Inflammatory macrophage treated with lipopolysaccharide for 1 hour (primary cell): ENCODE measurements around the gene HSPB2.
A peak's percentile ranks its signal among the peaks of the same experiment; 100 is the strongest.
"Not testable (repeated sequence)": the region's sequence is repeated elsewhere in the genome, so short reads cannot be mapped to it uniquely, and the experiment has no call there.

Experiments
- DNase-seq, 2 donors: peaks; one replicate each; pipeline ENCODE4 v3.0.0-alpha.2; 2020 to 2022

Gene HSPB2

GRCh38 chr11:111916768-111917167 lies 4.2 kb downstream of the HSPB2 start:
- no peak for DNase-seq

- DNase-seq = no peak
Measured at GRCh38 chr11:111917312-111917711, 4.8 kb downstream of the HSPB2 start.

- DNase-seq = no peak
Measured at GRCh38 chr11:111917788-111918187, 5.3 kb downstream of the HSPB2 start.

- DNase-seq = no peak
Measured at GRCh38 chr11:111918390-111919256, 6.1 kb downstream of the HSPB2 start, which contains the start of gene C11orf52. TSS of gene C11orf52 (plus strand) at chr11:111918913. CDS start at chr11:111918973, 60 bp downstream.

- DNase-seq = no peak
Measured at GRCh38 chr11:111920908-111921307, 8.4 kb downstream of the HSPB2 start.

- no peak for DNase-seq
Measured at GRCh38 chr11:111921541-111922230, 9.2 kb downstream of the HSPB2 start.

GRCh38 chr11:111922803-111923202 lies 10.3 kb downstream of the HSPB2 start:
- DNase-seq = peak in 1 of 2 donors; percentile 22

- DNase-seq = no peak
Measured at GRCh38 chr11:111923351-111923788, 10.8 kb downstream of the HSPB2 start.

- DNase-seq = no peak
Measured at GRCh38 chr11:111923951-111924350, 11.4 kb downstream of the HSPB2 start.

- DNase-seq = no peak
Measured at GRCh38 chr11:111925953-111926352, 13.4 kb downstream of the HSPB2 start.

GRCh38 chr11:111926505-111927391 lies 14.2 kb downstream of the HSPB2 start:
- peak; percentile 94 to 98 for DNase-seq

- DNase-seq = no peak
Measured at GRCh38 chr11:111930472-111930871, 17.9 kb downstream of the HSPB2 start.

GRCh38 chr11:111932611-111932950 lies 20.0 kb downstream of the HSPB2 start:
- peak; percentile 73 to 89 for DNase-seq

- DNase-seq = not testable (repeated sequence)
Measured at GRCh38 chr11:111933176-111933575, 20.6 kb downstream of the HSPB2 start.

GRCh38 chr11:111933872-111934271 lies 21.3 kb downstream of the HSPB2 start:
- DNase-seq = peak; percentile 85 to 89

GRCh38 chr11:111934306-111934705 lies 21.8 kb downstream of the HSPB2 start:
- no peak for DNase-seq

GRCh38 chr11:111935317-111936039 lies 22.9 kb downstream of the HSPB2 start:
- peak; percentile 96 to 100 for DNase-seq

- DNase-seq = peak; percentile 49 to 53
Measured at GRCh38 chr11:111936040-111936540, 23.6 kb downstream of the HSPB2 start.

GRCh38 chr11:111937461-111937769 lies 24.9 kb downstream of the HSPB2 start:
- DNase-seq = no peak

- no peak for DNase-seq
Measured at GRCh38 chr11:111937844-111938243, 25.3 kb downstream of the HSPB2 start.

- DNase-seq = peak; percentile 84 to 88
Measured at GRCh38 chr11:111938687-111939160, 26.2 kb downstream of the HSPB2 start.
